ENCODE data around the gene TMC1.
A peak's percentile ranks its signal among the peaks of the same experiment; 100 is the strongest.

Gene TMC1

GRCh38 chr9:72576087-72576486 is 54.7 kb downstream of the TMC1 start:
- no peak for DNase-seq

GRCh38 chr9:72577212-72577753 is 55.9 kb downstream of the TMC1 start:
- DNase-seq, result no peak

- DNase-seq, result no peak
Measured at GRCh38 chr9:72579190-72579589, 57.8 kb downstream of the TMC1 start.

- DNase-seq, result no peak
Measured at GRCh38 chr9:72579880-72580550, 58.6 kb downstream of the TMC1 start.

GRCh38 chr9:72581694-72582093 is 60.3 kb downstream of the TMC1 start:
- no peak for DNase-seq

GRCh38 chr9:72583370-72583769 is 62.0 kb downstream of the TMC1 start:
- no peak for DNase-seq

- DNase-seq, result peak; percentile 46
Measured at GRCh38 chr9:72586388-72587130, 65.2 kb downstream of the TMC1 start.

GRCh38 chr9:72588336-72588735 is 66.9 kb downstream of the TMC1 start:
- DNase-seq, result no peak

- DNase-seq, result no peak
Measured at GRCh38 chr9:72589667-72590521, 68.5 kb downstream of the TMC1 start.

- DNase-seq, result no peak
Measured at GRCh38 chr9:72590824-72591223, 69.4 kb downstream of the TMC1 start.

GRCh38 chr9:72592502-72593403 is 71.3 kb downstream of the TMC1 start:
- peak; percentile 44 for DNase-seq

GRCh38 chr9:72596451-72597180 is 75.2 kb downstream of the TMC1 start:
- no peak for DNase-seq

- DNase-seq, result no peak
Measured at GRCh38 chr9:72597181-72597517, 75.7 kb downstream of the TMC1 start.

GRCh38 chr9:72597601-72598000 is 76.2 kb downstream of the TMC1 start:
- DNase-seq, result no peak

GRCh38 chr9:72598639-72599038 is 77.2 kb downstream of the TMC1 start:
- no peak for DNase-seq

GRCh38 chr9:72599874-72600534 is 78.6 kb downstream of the TMC1 start:
- DNase-seq, result no peak

GRCh38 chr9:72600671-72601070 is 79.3 kb downstream of the TMC1 start:
- no peak for DNase-seq

- no peak for DNase-seq
Measured at GRCh38 chr9:72601615-72602014, 80.2 kb downstream of the TMC1 start.

GRCh38 chr9:72612449-72612848 is 91.0 kb downstream of the TMC1 start:
- DNase-seq, result no peak

GRCh38 chr9:72614067-72614466 is 92.7 kb downstream of the TMC1 start:
- no peak for DNase-seq

GRCh38 chr9:72615931-72616330 is 94.5 kb downstream of the TMC1 start:
- no peak for DNase-seq
